SK-N-MC (cell line): ENCODE results near the gene TPTE.
"Not testable (repeated sequence)": the region's sequence is repeated elsewhere in the genome, so short reads cannot be mapped to it uniquely, and the experiment has no call there.

Experiments used
- EZH2 ChIP-seq: fragments of 200-600 bp; sonication (generic); IDR thresholded peaks from one replicate; pipeline ENCODE4 v1.6.1; 2017; ENCODE audit warnings: antibody characterized with exemption
- POLR2AphosphoS5 ChIP-seq: IDR thresholded peaks from 2 replicates; pipeline ENCODE4 v1.6.1; 2012; ENCODE audit warnings: mild to moderate bottlenecking, low read depth, low read length, borderline replicate concordance

DNA sequence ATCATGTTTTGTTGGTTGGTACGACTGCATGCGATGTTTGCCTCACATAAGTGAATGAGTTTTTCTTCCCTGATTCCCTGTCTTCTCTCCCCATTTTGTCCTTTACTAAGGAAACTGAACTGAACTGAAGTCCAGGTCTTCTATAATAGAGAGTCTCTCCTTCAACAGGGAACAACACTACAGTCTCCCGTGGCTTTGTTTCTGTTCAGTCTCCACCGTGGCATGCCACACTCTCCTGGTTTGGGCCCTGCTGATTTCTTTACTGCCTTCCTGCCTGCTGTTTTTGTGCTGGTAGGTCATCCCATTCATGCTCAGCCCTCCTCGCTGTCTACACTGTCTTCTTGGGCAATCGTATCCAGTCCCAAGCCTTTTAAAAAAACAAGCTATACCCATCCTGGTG, 92.9 kb downstream of the TPTE start:
- not testable (repeated sequence) for TF ChIP-seq POLR2AphosphoS5, EZH2
